Natural killer cell (primary cell): ENCODE results near the gene ALOXE3. TPM values are rescaled to one million over a fixed set of nuclear protein-coding genes. Genes with fewer than 3 reads are reported as not detected.

Experiments
- ATAC-seq, 3 donors: fragments of 150-1000 bp in 2 of 3; fragments of 200-7000 bp in 1 of 3; cut with Tn5 transposase; 1 replicate in 1 of 3; 2 replicates in 2 of 3; pipeline ENCODE4 v1.10.0; 2021; ENCODE audit warnings: mild to moderate bottlenecking in 2 of 3, moderate library complexity in 2 of 3
- DNase-seq, 2 donors: peaks; one replicate each; pipeline versions ENCODE4 v3.0.0 to v3.0.0-alpha.2; 2013 to 2021; ENCODE audit warnings: mixed read lengths in 1 of 2
- H3K27ac ChIP-seq: one replicate; pipeline ENCODE4 v1.5.1; 2013; ENCODE audit warnings: mild to moderate bottlenecking, low read length
- H3K27me3 ChIP-seq: one replicate; pipeline ENCODE4 v1.6.1; 2013; ENCODE audit warnings: low read length; ENCODE audit not compliant: control insufficient read depth, insufficient read depth
- H3K36me3 ChIP-seq: one replicate; pipeline ENCODE4 v1.6.1; 2013; ENCODE audit warnings: low read length; ENCODE audit not compliant: control insufficient read depth, insufficient read depth
- H3K4me1 ChIP-seq: one replicate; pipeline ENCODE4 v1.6.1; 2013; ENCODE audit warnings: low read length; ENCODE audit not compliant: control insufficient read depth, insufficient read depth
- H3K4me3 ChIP-seq: one replicate; pipeline ENCODE4 v1.5.1; 2013; ENCODE audit warnings: low read length
- H3K9me3 ChIP-seq: one replicate; pipeline ENCODE4 v1.6.1; 2013; ENCODE audit warnings: low read length; ENCODE audit not compliant: control insufficient read depth, insufficient read depth
- H3K27ac Mint-ChIP-seq, 2 donors: one replicate each; pipeline ENCODE4 v1.8.0; 2022; ENCODE audit warnings: mild to moderate bottlenecking in 2 of 2, mixed read lengths in 2 of 2, moderate library complexity in 1 of 2
- H3K27me3 Mint-ChIP-seq, 2 donors: one replicate each; pipeline ENCODE4 v1.8.0; 2022; ENCODE audit warnings: low read depth in 2 of 2, mixed read lengths in 2 of 2
- H3K36me3 Mint-ChIP-seq: one replicate; pipeline ENCODE4 v1.8.0; 2022; ENCODE audit warnings: mixed read lengths
- H3K4me1 Mint-ChIP-seq, 2 donors: one replicate each; pipeline ENCODE4 v1.8.0; 2022; ENCODE audit warnings: mixed read lengths in 2 of 2
- H3K4me3 Mint-ChIP-seq: one replicate; pipeline ENCODE4 v1.8.0; 2022; ENCODE audit warnings: mild to moderate bottlenecking, moderate library complexity, mixed read lengths
- H3K9me3 Mint-ChIP-seq, 2 donors: one replicate each; pipeline ENCODE4 v1.8.0; 2022; ENCODE audit warnings: mixed read lengths in 2 of 2
- CTCF ChIP-seq: fragments of 200-600 bp; IDR thresholded peaks from one replicate; pipeline ENCODE4 v1.8.0; 2022; ENCODE audit warnings: antibody characterized with exemption
- WGBS: methylation state at CpG from one replicate; pipeline ENCODE4 v1.1.7; 2013; ENCODE audit warnings: missing lambda C conversion rate; ENCODE audit not compliant: insufficient coverage; 5-methylcytosine and 5-hydroxymethylcytosine counted together
- intact Hi-C: fragments of 100-400 bp; cut with micrococcal nuclease; formaldehyde crosslinking; loops from one replicate; pipeline ENCODE4 v1.14.2; 2022
- total RNA-seq, 4 donors: library from RNA; stranded (reverse); fragments of 120-200 nt in 1 of 4; gene quantifications; one replicate each; pipeline versions ENCODE4 v1.2.3 to v1.2.4, GENCODE V29; 2013 to 2022

Gene ALOXE3
- total RNA-seq, 3 donors from 2014 or later (not counting 1 experiment from before 2014, with no cell fraction given), result not detected

GRCh38 chr17:8121681-8122421, 3.5 kb upstream of the ALOXE3 start:
- Mint-ChIP-seq H3K9me3 (peaks cover 0 to 2% of the 10 kb centered on the region in 2 donors), H3K4me1 (peaks cover 82 to 85% of the 10 kb centered on the region in 2 donors), H3K4me3 (peak overlapping the region; percentile 93), H3K36me3 (peaks cover 12% of the 10 kb centered on the region), H3K27me3 (peaks cover 45 to 57% of the 10 kb centered on the region in 2 donors), H3K27ac (peak overlapping the region in 1 of 2 donors; percentile 98)
- Histone ChIP-seq H3K36me3 (no peaks in the 10 kb centered on the region), H3K4me3 (peak overlapping the region; percentile 22), H3K27ac (no peak overlapping the region), H3K9me3 (no peaks in the 10 kb centered on the region), H3K4me1 (peaks cover 84% of the 10 kb centered on the region), H3K27me3 (peaks cover 39% of the 10 kb centered on the region)
- peak; percentile 57 for TF ChIP-seq CTCF
- peak; percentile 10 to 29 (median 28) for ATAC-seq
- under 1% methylated on average over 76 of the region's 76 CpGs for WGBS
- intact Hi-C loops, result no loop called here
- peak; percentile 57 to 69 for DNase-seq

GRCh38 chr17:8121407-8121680, 3.0 kb upstream of the ALOXE3 start:
- H3K4me1 Mint-ChIP-seq, result peaks cover 77 to 80% of the 10 kb centered on the region in 2 donors
- peak overlapping the region; percentile 24 for H3K4me3 ChIP-seq
- WGBS, result 0% methylated on average over 14 of the region's 25 CpGs
- no peaks in the 10 kb centered on the region for H3K36me3 ChIP-seq
- H3K27ac ChIP-seq, result no peak overlapping the region
- H3K36me3 Mint-ChIP-seq, result peaks cover 12% of the 10 kb centered on the region
- no peak for TF ChIP-seq CTCF
- H3K27me3 ChIP-seq, result peaks cover 44% of the 10 kb centered on the region
- no peaks in the 10 kb centered on the region for H3K9me3 ChIP-seq
- peak overlapping the region; percentile 93 for H3K4me3 Mint-ChIP-seq
- peaks cover 80% of the 10 kb centered on the region for H3K4me1 ChIP-seq
- intact Hi-C loops, result no loop called here
- DNase-seq, result no peak
- peaks cover 42 to 53% of the 10 kb centered on the region in 2 donors for H3K27me3 Mint-ChIP-seq
- no peak for ATAC-seq
- H3K27ac Mint-ChIP-seq, result peak overlapping the region; percentile 98 to 100
- H3K9me3 Mint-ChIP-seq, result peaks cover 0 to 2% of the 10 kb centered on the region in 2 donors

DNA sequence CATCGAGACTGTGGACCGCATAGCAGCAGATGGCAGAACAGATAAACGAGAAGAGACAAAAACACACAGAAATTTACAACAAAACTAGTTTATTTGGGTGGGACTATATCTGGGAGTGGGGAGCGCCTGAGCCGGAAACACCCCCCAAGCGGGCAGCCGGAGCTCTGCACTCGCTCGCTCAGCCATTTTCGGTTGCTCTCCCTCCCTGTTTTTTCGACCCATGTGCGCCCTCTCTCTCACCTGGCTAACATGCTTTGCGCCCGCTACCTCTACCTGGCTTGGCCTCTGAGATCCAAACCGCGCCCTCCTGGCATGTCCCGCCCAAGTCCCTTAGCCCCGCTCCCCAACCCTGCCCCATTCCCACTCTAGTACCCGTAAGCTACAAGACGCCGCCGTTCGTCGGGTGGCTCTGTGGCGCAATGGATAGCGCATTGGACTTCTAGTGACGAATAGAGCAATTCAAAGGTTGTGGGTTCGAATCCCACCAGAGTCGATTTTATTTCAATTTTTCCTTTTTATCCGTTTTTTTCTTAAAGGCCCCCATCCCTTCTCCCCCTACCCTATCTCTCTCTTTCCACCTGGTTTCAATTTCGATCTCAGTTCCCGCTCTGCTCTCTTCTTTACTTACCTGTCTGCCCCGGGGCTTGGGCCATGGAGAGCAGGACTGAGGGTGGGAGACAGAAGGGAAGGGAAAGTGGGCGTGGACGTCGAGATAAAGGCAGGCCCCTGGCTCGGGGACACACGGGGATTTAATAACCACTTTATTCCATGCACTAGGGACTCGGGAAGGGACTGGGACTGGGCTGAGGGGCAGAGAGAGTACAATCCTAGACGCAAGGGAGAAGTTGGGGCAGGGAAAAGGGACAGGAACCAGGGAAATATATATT, 2.4 kb upstream of the ALOXE3 start:
- under 1% methylated on average over 32 of the region's 40 CpGs for WGBS
- Mint-ChIP-seq H3K4me1 (peaks cover 71 to 74% of the 10 kb centered on the region in 2 donors), H3K9me3 (no peaks in the 10 kb centered on the region), H3K36me3 (peaks cover 12% of the 10 kb centered on the region), H3K27me3 (peaks cover 46 to 52% of the 10 kb centered on the region in 2 donors), H3K4me3 (peak overlapping the region; percentile 93), H3K27ac (peak overlapping the region; percentile 98 to 100)
- Histone ChIP-seq H3K9me3 (no peaks in the 10 kb centered on the region), H3K4me1 (peaks cover 75% of the 10 kb centered on the region), H3K27ac (no peak overlapping the region), H3K36me3 (no peaks in the 10 kb centered on the region), H3K27me3 (peaks cover 50% of the 10 kb centered on the region), H3K4me3 (peak overlapping the region; percentile 24)
- intact Hi-C loops, result loop anchor here (1.0 kb wide), 1 partner anchor 102 kb away; no protein-coding TSS in a partner anchor
- peak; percentile 24 for TF ChIP-seq CTCF
- ATAC-seq (peak; percentile 5 to 11 (median 9)), DNase-seq (peak; percentile 54 to 82)
